Measurements from ENCODE around the gene FMNL2.

FMNL2 gene

DNA sequence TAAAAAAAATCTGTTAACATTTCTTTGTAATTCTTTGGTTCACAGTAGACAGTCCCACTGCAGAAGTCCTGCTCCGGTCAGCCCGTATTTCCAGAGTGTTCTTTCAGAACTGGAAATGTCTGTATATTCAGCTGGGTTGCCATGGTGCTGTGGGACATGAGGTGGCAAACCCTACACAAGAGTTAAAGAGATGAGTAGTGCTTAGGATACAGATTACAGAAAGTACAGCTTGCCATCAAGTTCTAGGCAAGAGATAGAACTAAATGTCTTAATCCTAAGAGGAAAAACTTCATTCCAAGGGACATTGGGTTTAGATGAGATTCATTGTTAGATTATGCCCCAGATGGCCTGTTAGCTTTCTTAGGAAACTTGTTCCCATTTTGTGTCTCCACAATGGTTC is 60.1 kb downstream of the FMNL2 start:
- Histone ChIP-seq H3K27ac (peak overlapping the region in 6 of 21 experiments; percentile 30 to 70 (median 51)), H3K4me3 (no peak overlapping the region)

DNA sequence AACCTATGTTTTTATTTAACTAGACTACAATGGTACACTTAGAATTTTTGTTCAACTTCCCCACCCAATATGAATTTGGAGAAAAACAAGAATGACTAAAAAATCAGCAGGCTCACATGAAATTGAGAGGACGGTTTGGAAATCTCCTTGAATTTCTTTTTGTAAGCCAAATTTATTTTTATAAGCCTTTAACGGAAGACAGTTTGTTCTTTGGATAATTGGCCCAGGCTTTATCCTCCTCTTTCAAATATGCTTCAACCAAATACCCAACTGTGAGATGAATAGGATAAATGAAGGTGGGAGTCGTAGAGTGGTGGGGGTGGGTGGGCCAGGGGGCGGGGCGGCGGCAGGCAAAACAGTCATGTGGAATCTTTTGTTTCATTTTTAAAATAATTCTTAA is 60.6 kb downstream of the FMNL2 start:
- peak overlapping the region in 12 of 21 experiments; percentile 5 to 74 (median 36) for H3K27ac ChIP-seq
- H3K4me3 ChIP-seq: peak overlapping the region in 1 of 7 experiments; percentile 2

DNA sequence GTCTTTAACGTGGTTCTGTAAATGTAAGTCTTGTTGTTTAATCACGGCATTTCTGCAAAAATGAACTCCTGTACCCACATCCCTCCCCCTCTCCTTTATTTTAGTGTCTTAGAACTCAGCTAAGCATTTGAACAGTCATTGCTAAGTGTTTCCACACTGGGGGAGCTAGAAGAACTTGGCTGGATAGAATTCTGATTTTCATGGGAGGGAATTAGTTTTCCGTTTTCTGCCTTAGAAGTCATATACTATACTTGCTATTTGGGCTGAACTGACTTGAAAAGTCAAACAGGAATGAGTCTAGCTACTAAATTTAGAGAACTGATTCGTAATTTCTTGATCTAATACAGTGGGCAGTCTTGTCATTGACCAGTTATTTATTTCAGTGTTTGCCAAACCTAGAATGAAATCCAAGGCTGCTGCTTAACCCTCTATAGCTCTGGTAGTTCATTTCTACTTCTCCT is 61.1 kb downstream of the FMNL2 start:
- Histone ChIP-seq H3K27ac (peak overlapping the region in 11 of 21 experiments; percentile 5 to 74 (median 30)), H3K4me3 (peak overlapping the region in 2 of 7 experiments; percentile 2 to 5)

DNA sequence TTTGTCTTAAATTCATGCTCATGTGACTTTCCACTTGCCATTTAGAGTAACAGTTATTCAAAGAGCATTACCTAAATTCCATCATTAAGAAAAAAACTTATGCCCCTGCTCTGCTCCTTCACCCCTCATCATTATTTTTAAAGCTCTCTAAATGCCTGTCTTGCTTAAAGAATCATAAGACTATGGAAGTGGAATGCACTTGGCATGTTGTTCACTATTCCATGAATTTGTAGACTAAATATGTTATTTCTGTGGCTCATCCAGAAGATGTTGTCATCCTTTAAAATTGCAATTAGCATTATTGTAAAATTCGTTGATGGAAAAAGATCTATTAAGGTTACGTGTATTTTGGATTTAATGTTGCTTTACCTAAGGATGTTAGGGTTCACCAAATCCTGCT is 61.8 kb downstream of the FMNL2 start:
- Histone ChIP-seq H3K27ac (peak overlapping the region in 2 of 21 experiments; percentile 65 to 70), H3K4me3 (no peak overlapping the region)

DNA sequence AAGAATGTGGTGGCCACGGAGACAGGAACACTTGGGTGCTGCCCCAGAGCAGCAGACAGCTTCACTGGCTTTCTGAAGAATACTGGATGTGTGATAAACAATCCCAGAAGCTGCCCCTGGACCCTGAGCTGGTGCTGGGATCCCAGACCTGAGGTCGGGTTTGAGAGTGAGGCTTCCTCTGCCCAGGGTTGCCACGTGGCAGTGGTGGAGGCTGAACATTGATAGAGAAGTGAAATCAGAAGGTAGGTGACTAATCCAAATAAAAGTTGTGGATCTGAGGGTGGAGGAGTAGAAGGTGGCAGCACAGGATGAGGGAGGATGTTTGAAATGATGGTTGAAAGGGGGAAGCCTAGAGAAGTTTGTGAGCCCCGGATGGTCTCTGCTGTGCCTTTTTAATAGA is 64.0 kb downstream of the FMNL2 start:
- Histone ChIP-seq H3K4me3 (no peak overlapping the region), H3K27ac (no peak overlapping the region)

DNA sequence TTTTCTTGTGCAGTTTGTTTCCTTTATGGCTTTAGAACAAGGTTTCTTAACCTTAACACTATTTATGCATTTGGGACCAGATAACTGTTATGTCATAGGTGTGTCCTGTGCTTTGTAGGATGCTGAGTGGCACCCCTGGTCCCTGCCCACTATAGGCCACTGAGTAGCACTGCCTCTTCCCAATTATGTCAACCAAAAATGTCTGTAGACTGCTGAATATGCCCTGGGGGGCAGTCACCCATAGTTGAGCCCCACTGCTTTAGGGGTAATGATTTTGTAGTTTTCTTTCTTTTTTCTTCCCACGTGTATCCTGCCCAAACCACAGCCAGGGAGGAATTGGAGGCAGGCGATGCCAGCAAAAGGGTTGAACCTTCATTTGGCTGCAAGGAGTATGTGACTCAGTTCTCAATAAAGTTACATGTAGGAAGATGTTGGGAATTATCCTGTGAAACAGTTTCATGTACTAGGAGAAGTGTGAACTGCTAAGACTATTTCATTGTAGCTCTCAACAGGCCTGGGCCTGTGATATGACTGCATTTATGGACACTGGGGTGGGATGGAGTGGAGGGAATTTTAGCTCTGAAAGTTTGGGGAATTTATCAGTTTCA is 65.7 kb downstream of the FMNL2 start:
- no peak overlapping the region for H3K27ac ChIP-seq
- no peak overlapping the region for H3K4me3 ChIP-seq

DNA sequence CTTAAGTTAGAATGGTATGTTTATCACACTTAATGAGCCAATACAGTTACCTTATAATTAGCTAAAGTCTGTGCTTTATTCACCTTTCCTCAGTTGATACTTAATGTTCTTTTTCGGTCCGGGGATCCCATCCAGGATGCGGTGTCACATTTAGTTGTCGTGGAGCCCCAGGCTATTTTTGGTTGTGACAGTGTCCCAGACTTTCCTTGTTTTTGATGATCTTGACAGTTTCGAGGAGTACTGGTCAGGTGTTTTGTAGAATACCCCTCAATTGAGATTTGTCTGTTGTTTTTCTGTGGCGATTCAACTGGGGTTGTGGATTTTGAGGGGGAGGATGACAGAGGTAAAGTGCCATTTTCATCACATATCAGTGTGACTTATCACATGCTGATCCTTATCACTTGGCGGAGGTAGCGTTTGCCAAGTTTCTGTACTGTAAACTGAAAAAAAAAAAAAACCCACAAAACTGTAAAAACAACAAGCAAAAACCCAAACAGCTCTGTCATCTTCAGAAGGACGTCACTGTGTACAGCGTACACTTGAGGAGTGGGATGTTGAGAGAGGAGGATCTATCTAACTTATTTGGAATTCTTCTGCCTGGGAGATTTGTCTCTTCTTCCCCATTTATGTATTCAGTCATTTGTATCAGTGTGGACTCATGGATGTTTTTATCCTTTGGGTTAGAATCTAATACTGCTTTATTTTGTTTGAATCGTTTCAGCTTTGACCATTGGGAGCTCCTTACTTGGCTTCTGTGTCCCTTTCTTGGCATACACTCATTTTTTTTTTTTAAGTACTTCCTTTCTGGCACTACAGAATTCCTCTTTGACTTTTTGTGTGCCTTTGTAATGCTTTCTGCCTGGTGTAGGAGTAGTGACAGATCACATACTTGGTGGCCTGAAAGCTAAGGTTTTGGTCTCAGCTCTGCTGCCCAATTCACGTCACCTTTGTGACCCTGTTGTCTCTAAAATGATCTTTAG is 68.1 kb downstream of the FMNL2 start:
- H3K4me3 ChIP-seq: no peak overlapping the region

DNA sequence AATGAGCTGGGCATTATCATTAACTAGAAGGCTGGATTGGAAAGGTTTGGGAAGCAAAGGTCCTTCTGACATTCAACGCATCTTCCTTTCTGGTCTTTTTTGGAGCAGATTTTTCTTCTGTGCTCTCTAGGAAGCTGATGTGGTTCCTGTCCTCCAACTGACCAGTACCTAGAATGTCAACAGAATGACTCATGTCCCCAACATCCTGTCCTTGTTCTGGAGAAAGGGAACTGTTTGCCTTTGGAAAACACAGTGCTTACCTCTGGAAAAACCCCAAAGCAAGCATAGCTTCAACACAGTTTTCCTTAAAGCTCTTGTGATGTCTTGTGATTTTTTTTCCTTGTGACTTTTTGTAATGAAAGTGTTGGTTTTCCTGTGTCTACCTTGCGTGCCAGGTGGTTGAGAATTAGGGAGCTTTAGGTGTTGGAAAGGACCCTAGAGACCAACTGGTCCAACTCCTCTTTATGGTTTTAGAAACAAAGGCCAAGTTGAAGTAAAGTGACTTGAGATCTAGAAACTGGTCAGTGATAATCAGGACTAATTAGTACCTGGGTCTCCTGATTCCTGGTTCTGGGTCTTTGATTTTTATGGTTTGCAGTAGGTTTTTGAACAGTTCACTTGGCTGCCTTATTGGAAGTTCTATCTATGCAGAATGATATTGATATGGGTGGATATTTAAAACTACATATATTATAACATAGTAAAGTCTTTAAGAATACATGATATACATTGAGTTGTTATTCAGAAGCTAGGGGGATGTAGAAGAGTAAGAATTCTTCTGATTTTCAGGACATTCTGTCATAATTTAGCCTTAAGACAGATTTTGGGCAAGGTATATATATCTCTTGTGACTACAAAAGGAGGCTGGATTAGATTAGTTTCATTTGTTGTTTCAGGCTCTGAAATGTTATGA is 70.5 kb downstream of the FMNL2 start:
- Histone ChIP-seq H3K4me3 (no peak overlapping the region), H3K27ac (peak overlapping the region in 2 of 21 experiments; percentile 22 to 23)

More for the DNA sequence above, 68.1 kb downstream of the FMNL2 start:
- no peak overlapping the region for H3K27ac ChIP-seq

DNA sequence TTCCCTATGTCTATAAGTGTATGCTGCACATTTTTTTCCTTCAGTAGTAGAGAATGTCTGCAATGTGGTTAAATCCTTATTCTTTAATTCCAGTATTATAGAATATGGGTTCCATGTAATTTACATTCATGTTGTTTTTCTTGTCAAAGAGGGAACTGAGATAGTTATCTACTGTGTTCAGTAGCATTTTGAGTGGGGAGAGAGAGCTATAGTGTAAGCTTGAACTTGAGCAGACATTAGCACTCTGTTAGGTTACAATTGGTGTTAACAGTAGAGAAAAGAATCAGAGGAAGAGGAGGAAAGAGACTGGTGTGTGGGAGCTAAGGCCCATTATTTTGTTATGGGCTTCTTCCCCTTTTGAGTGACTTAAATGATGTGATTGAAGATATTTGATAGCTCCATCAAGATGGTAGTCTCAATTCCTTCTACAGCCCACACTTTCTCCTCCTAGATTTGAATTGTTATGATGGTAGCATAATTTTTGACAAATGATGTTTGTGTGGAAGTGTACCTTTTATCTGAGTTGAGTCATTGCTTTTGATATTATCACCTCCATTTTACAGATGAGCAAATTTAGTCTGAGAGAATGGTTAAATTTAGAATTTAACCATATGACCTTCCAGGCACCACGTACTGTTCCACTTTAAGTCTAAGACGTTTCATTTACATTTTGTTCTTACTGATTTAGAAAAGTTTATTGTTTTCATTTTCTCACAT is 71.3 kb downstream of the FMNL2 start:
- Histone ChIP-seq H3K4me3 (no peak overlapping the region), H3K27ac (peak overlapping the region in 7 of 21 experiments; percentile 1 to 76 (median 34))

DNA sequence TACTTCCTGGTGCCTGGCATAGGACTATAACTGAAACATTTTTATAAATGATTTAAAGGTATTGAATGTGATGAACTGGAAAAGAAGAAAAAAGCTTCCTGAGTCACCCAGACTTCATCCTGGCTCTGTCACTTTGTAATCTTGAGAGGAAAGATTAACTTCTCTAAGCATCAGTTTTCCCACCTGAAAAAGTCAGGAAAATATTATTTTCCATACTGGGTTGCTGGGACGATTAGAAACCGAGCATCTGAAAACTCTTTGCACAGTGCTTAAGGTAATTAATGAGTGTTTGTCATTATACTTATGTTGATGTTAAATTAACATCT is 71.8 kb downstream of the FMNL2 start:
- Histone ChIP-seq H3K4me3 (no peak overlapping the region), H3K27ac (peak overlapping the region in 8 of 21 experiments; percentile 13 to 76 (median 52))

DNA sequence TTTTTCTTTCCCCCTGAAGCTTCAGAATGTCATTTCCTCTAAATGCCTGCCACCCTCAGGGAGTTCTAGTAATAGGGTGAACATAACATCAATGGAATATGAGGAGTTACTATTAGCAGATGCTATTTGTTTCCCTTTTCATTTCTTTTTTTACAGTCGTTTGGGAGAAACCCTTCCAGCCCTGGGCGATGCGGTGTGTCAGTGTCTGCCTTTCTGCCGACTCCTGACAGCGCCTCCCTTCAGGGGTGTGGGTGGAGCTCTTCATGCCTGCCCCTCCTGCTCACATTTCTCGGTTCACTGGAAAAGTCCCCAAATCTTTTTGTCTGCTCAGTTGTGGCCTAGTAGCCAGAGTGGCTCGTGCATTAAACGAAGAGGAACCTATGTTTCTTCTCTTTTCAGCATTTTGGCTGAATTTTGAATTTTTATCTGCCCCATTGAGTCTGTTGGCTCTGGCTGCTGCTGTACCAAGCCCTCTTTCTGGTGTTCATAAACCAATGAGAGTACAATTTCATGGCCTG is 72.3 kb downstream of the FMNL2 start:
- peak overlapping the region in 17 of 21 experiments; percentile 8 to 76 (median 42) for H3K27ac ChIP-seq
- H3K4me3 ChIP-seq: no peak overlapping the region

DNA sequence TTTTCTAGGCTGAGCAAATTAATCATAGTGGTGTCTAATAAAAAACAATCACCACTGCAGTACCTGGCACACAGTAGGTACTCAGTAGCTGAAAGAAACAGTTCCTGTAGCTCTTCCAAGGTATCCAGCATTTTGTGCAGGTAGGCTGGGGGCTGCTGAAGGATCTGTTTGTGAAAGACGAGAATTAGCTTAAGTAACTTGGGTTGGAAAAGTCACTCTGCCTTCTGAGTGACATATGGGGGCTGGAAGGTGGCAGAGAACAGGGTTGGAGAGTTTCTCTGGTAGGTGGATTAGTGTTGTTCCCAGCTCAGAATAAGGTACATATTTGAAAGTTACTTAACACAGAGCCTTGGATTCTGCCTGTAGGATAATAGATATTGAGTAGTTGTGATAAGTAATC is 72.8 kb downstream of the FMNL2 start:
- Histone ChIP-seq H3K27ac (peak overlapping the region in 16 of 21 experiments; percentile 8 to 76 (median 42)), H3K4me3 (no peak overlapping the region)

DNA sequence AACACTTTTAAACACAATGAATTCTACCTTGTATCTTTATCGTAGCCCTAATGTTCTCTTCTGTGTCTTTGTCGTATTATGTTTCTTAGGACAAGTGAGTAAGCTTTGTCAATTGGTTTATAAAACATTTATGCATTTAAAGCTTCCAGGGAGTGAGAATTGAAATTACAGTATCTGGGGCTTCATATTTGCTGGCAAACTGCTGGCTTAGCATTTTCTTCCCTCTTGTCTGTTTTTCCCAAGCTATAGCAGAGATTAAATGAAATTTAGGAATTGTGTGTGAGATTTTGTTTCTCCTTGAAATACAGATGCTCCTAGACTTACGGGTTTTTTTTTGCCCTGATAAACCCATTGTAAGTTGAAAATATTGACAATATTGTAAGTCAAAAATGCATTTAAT is 73.3 kb downstream of the FMNL2 start:
- H3K27ac ChIP-seq: peak overlapping the region in 2 of 21 experiments; percentile 8 to 76

DNA sequence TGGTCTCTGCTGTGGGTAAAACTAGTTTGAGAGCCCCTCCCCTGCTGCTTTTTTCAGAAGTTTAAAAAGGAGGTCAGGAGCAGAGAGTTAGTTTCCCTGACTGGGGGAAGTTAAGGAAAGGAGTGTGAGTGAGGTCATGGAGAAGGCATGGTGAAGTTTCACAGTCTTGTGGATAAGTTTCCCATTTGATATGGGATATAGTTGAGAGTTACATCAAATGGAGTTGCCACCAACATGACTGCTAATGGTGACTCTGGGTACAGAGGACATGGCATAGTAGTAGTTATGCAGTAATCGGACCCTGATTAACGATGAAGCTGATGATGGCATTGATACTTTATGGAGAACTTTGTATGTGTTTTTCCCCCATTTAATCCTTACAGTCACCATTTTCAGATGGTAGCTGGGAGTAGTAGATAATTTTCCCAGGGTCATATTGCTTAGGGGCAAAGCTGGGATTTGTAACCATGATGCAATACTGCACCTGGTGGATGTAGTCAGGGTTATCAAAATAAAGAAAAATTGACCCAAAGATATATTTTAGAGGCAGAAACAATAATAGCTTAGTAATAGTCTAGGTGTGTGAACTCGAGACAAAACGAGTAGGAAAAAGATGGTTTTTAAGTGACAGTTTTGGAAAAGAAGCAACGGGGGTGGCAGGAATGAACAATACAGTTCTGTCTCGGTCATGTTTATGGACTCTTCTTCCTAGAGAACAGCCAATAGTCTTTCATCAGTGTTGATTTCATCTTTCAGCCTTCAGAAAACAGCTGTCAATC is 74.6 kb downstream of the FMNL2 start:
- H3K27ac ChIP-seq: no peak overlapping the region
- H3K4me3 ChIP-seq: no peak overlapping the region

More for the DNA sequence above, 73.3 kb downstream of the FMNL2 start:
- H3K4me3 ChIP-seq: no peak overlapping the region

DNA sequence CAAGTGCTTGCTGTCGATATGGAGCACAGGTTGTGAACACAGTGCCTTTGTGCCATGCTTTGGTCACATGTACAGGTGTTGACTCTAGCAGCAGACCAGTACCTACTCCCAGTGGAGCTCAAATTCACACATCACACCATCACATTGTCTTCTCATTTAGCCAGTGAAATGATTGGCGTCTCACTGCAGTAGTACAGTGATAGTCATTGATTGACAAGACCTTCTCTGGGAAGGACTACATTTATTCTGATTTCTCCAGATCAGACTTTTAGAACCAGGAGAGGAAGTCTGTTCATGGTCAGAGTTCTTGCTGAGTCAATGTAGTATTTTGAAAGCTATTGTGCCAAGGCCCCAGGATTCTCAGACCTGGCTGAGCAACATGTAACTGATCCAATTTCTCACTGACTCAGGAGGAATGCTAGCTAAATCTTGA is 75.2 kb downstream of the FMNL2 start:
- H3K4me3 ChIP-seq: no peak overlapping the region
- H3K27ac ChIP-seq: peak overlapping the region in 2 of 21 experiments; percentile 31 to 39

DNA sequence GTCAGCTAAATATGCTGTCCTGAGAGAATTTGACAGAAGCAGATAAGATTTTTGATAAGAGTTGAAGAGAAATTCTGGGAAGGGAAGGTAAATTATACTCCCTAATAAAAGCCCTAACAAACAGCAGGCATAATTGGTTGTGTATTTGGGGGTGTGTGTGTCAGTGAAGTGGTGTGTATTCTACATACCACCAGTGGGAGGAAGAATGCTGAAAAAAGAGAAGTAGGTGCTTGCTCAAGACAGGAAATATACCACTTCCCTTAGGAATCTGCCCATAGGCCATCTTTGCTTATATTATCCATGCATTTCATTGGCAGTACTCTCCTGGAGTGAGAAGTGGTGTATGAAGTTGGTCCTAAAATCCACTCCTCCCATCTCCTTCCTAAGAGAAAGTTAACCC is 76.2 kb downstream of the FMNL2 start:
- Histone ChIP-seq H3K27ac (peak overlapping the region in 2 of 21 experiments; percentile 17 to 31), H3K4me3 (no peak overlapping the region)

DNA sequence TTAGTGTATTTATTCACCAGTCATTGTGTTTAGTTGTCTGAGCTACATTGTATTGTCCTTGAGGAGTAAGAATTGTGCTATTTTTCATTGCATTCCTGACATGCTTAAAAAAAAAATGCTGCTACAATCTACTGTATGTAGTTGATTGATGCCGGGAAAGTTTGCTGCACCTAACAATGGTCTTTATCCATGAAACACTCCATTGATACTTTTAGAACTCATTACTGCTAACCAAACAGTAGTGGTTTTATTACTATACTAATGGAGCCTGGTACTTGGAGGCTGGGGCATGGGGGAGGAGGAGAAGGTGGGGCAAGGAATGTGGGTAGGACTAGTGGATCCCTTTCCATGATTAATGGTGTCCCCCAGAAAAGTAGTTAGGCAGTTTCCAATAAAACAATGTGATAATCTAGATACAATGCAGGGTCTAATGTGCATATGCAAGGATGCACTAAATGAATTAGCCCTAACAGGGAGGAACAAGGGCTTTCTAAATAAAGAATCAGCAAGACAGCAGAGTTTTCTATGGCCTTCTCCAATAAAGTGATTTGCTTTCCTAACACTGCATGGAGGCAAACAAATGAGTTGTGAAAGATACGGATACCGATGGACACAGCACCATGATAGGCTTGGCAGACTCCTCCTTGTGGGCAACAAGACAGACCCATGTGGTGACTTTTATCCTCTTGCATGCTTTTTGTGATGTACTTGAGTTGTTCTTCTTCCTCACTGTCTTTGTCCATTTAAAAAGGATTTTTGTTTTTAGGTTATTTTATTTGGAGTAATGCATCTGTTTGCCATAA is 78.5 kb downstream of the FMNL2 start:
- Histone ChIP-seq H3K4me3 (no peak overlapping the region), H3K27ac (no peak overlapping the region)
